Measurements from ENCODE around the gene S100A1. TPM values are rescaled to one million over a fixed set of nuclear protein-coding genes. Genes with fewer than 3 reads are reported as not detected.

S100A1 gene
- total and polyA plus RNA-seq, 2 of the 8 experiments (the other 6 are each of a cell fraction or from before 2014, with no cell fraction given), result 2.0 TPM; not detected in 1

DNA sequence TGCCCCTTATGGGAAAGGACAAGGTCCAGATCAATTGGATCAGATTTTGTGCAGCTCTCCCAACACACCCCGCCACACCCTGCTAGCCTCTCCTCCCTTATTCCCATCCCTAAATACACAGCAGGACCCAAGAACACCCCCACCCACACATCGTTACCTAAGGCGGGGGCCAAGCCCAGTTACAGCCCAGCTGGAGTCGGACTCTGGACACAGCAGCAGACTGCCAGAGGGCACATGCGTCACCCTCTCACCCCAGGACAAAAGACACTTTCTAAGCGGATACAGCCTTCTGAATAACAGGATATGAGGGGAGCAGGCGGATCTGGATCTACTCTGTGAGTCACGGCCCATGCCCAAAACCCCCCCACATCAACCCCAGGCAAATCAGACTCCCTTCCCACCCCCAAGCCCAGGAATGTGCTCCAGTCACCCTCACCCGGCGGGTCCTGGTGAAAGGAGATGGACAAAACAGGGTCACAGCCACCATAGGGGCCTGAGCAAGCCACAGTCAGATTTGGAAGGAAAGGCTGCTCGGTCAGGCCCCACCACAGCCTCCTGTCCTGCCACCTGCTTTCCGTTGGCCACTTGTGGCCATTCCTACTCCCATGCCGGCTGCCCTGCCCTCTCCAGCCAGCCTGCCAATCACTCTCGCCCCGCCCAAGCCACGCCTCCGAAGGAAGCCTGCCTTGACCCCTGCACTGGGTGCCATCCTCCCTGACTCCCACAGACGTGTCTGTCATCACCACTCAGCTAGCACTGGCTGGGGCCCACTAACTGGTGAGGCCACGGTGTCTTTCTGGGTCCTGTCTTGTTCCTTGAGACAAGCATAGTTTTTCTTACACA, 19.3 kb upstream of the S100A1 start (continued):
- TF ChIP-seq, protein P1, sequence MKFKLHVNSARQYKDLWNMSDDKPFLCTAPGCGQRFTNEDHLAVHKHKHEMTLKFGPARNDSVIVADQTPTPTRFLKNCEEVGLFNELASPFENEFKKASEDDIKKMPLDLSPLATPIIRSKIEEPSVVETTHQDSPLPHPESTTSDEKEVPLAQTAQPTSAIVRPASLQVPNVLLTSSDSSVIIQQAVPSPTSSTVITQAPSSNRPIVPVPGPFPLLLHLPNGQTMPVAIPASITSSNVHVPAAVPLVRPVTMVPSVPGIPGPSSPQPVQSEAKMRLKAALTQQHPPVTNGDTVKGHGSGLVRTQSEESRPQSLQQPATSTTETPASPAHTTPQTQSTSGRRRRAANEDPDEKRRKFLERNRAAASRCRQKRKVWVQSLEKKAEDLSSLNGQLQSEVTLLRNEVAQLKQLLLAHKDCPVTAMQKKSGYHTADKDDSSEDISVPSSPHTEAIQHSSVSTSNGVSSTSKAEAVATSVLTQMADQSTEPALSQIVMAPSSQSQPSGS (IDR thresholded peaks at IDR 0.05; ENCODE audit: low read length), result no peak
- no peak for TF ChIP-seq SP2 (IDR thresholded peaks at IDR 0.05; ENCODE audit: low read length)

Measured in H1 (cell line).